HT1080 (cell line): ENCODE results near the gene RPF1. TPM values are rescaled to one million over a fixed set of nuclear protein-coding genes. Genes with fewer than 3 reads are reported as not detected.
"Not testable (repeated sequence)": the region's sequence is repeated elsewhere in the genome, so short reads cannot be mapped to it uniquely, and the experiment has no call there.

Experiments
- DNase-seq: peaks from one replicate; pipeline ENCODE4 v3.0.0-alpha.2; 2015; ENCODE audit warnings: low read depth
- total RNA-seq: library from RNA; depleted of rRNA; stranded (reverse); fragments of >200 nt; shearing (Covaris generic); gene quantifications from 2 replicates; pipeline ENCODE4 v1.2.3, GENCODE V29; 2014

Gene RPF1
- total RNA-seq, 1 experiment from 2014 or later, result 99.9 TPM

DNA sequence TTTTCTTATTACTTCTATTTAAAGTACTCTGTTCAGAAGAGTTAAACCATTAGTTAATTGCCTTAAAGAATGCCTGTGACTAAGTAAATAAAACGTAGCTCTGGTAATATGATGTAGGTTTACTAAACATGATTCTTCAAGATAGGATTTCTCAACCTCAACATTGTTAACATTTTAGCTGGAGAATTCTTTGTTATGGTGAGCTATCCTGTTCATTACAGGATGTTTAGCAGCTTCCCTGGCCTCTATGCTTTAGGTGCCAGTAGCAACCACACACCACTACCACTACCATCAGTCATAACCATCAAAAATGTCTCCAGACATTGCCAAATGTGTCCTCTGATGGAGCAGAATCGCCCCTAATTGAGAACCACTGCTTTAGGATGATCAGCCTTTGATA, 10.7 kb downstream of the RPF1 start:
- no peak for DNase-seq

DNA sequence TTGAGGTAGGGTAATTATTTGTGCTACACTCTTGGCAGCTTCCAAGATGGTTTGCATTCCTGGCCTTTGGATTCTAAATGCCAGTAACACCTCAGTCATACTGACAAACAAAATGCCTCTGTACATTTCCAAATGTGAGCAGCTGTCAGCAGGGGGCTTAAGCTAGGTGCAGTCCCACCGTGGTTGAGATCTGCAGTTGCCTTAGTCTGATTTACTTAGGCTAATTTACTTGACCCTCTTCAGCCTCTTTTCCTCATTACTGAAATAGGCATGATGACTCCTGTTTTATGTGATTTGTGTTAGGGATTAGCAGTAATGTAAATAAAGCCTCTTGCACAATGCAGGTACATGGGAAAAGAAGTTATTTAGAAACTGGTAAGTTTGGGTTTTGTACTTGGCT, 13.7 kb downstream of the RPF1 start:
- no peak for DNase-seq

DNA sequence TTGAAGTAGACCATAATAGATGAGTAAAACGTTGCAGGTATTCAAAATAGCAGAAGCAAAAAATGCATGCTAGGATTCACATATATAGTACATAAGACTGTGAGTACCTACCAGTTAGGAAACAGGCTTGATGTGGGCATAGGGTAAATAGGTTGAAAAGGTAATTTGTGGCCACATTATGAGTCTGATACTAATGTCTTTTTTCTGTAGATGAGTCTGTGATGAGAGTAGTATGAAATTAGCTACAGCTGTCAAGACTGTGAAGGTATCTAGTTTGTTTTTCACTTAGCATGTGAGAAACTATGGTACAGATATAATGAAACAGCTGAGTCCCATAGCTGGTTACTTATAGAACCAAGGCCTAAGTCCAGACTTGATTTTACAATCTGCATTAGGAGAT, 14.7 kb downstream of the RPF1 start:
- DNase-seq, result no peak

- DNase-seq, result no peak
Observed at GRCh38 chr1:84496498-84496897, 17.4 kb downstream of the RPF1 start.

DNA sequence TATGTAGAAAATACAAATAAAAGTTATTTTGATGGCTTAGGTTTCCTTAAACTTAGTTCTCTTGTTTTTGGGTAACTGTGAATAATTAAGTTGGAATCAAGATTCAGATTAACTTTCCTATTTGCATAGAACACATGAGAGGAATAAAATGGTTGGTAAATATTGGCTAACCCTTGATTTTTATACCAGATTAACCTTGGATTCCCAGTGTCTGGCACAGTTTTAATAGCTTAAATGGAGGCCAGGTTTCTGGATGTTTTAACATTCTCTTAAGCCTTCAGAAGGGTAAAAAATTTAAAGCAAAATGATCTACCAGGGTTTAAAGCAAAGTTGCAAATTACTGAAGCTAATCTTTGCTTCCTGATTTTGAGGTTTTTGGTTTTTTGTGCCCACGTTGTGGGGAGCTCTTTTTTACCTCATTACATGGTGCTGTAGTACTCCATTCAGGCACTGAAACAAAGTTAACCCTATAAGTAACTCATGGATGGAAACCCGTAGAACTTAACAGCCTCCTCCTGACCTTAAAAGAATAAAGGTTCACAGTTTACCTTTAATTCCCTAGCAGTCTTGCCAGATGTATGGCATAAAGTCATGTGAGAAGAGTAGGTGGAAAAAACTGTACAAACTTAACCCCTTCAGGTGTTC, 18.7 kb downstream of the RPF1 start:
- DNase-seq, result no peak

DNA sequence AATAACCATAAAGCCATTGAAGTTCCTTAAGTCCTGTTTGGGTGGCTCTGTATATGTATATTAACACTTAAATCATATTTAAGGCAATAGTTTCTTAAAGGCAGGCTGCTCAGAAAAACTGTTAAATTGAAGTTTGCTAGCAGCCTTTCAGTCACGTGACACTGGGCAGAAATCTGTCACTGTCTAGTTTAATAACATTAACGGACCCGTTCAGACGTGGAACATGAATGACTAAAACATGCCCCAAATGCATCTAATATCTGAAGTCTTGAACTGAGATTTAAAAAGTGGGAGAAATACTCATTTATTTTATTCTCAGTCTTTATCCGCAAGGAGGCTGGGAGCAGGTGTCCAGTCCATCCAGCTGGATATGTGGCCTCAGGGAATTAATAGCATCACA, 23.9 kb downstream of the RPF1 start:
- no peak for DNase-seq

DNA sequence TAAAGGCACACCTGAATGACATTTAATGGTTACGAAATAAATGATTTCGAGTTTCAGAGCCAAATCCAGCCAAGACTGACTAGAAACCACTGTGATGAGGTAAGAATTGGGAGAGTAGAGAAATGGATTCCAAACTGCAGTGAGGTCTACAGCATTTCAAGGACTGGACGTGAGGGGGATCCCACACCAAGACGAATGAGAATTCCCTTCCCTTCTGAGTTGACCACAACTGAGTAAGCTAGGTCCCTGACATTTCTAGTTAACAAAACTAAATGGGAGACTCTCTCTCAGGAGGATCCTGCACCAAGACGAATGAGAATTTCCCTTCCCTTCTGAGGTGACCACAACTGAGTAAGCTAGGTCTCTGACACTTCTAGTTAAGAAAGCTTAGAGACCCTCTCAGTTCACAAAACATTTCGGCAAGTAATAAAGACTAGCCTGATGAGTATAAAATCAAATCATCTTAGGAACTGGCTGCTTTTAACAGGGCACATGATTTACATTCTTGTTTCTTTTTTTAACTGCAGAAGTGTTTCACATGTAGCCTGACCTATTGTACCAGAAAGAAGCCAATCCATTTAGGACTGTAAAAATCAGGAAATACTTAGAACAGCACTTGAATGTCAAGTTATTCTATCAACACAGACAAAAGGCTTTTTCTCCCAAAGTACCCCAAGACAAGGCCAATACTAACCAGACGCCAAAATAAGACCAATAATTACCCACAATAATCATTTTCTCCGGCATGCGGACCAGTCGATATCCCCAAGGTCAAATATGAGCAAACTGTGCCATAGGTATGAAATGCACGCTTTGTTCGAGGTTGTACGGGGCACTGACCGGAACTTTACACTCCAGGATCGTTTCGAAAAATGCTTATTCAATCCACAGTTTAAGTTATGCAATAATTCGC, 25.8 kb downstream of the RPF1 start:
- peak; percentile 41 for DNase-seq

GRCh38 chr1:84505493-84506001, 26.5 kb downstream of the RPF1 start:
- DNase-seq, result peak; percentile 54

- DNase-seq, result peak; percentile 95
Observed at GRCh38 chr1:84506002-84506728, 27.1 kb downstream of the RPF1 start, which contains the start of the genes GNG5 and SPATA1. Gene GNG5, minus strand, starts transcription at chr1:84506581. Its CDS starts 490 bp downstream, at chr1:84506091. Gene SPATA1, plus strand, starts transcription at chr1:84506386. Its CDS starts 9,974 bp downstream, at chr1:84516360.

DNA sequence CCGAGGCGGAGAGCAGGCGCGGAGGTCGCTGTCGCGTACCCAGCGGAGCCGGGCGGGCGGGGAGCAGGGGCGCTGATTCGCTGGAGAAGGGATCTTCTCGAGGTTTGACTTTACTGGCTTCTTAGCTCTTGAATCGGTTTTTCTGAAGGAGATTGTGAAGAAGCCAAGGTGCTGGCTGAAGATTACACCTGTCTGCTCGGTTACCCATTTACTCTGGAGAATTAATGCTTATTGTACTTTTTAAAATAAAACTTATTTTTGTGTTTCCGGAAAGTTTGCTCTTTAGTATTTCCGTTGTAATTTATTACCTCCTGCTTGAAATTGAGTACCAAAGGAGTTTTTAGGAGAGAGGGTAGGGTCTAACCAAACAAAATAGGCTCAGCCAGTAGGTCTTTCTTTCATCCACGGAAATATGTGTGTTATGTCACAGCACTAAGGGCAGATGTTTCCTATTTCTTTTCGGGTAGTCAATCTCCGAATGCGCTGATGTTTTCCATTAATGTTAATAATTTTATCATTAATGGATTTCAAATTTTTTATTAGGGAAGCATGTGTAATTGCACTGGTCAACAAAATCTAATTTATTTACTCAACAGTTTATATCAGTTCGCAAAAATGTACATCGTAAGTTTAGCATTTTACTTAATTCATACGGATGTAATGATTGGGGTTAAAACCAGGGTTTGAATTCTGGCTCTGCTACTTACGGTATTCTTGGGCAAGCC, 27.8 kb downstream of the RPF1 start:
- DNase-seq, result no peak

- not testable (repeated sequence) for DNase-seq
Observed at GRCh38 chr1:84507887-84508286, 28.8 kb downstream of the RPF1 start.

GRCh38 chr1:84508510-84508909, 29.4 kb downstream of the RPF1 start:
- DNase-seq, result no peak

GRCh38 chr1:84509029-84509428, 30.0 kb downstream of the RPF1 start:
- no peak for DNase-seq

- no peak for DNase-seq
Observed at GRCh38 chr1:84510165-84510564, 31.1 kb downstream of the RPF1 start.

DNA sequence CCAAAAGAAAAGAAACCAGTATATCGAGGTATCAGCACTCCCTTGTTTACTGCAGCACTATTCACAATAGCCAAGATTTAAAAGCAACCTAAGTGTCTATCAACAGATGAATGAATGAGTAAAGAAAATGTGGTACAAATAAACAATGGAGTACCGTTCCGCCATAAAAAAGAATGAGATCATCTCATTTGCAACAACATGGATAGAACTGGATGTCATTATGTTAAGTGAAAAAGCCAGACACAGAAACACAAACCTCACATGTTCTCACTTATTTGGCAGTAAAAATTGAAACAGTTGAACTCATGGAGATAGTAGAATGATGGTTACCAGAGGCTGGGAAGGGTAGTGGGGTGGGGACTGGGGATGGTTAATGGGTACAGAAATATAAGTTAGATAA, 31.6 kb downstream of the RPF1 start:
- no peak for DNase-seq

GRCh38 chr1:84524590-84524989, 45.5 kb downstream of the RPF1 start:
- DNase-seq, result no peak

GRCh38 chr1:84525779-84526178, 46.7 kb downstream of the RPF1 start:
- DNase-seq, result no peak

DNA sequence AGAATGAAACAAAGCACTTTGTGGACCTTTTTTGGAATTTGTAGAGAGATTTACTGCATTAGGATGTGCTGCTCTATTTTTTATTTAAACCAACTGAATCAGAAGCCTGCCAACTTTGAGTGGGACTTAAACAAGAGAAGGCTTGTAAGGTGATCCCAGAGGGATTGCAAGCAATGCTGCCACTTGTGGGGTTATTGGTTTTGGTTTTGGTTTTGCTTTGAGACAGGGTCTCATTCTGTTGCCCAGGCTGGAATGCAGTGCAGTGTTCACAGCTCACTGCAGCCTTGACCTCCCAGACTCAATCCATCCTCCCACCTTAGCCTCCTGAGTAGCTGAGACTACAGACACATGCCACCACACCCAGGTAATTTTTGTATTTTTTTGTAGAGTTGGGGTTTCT, 59.5 kb downstream of the RPF1 start:
- no peak for DNase-seq

GRCh38 chr1:84539972-84540371, 60.9 kb downstream of the RPF1 start:
- DNase-seq, result peak; percentile 10

DNA sequence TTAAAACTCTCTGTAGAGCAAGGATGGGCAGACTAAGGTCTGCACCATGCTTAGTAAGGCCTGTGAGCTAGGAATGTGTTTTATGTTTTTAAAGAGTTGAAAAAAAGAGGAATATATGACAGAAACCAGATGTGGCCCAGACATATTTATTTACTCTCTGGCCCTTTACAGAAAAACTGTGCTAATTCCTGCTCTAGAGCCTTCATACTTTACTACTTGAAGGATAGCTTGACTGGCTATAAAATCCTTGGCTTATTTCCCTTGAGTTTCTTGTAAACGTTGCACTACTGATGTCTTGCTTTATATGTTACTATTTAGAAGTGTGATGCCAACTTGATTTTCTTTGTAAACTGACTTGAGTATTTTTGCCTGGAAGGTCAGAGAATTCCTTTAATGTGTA, 61.7 kb downstream of the RPF1 start:
- DNase-seq, result no peak

GRCh38 chr1:84541679-84542078, 62.6 kb downstream of the RPF1 start:
- no peak for DNase-seq
